IPS DF 6.9 (cell line): ENCODE data around the gene STAP1.

Experiments used
- DNase-seq: peaks from one replicate; pipeline ENCODE4 v3.0.0-alpha.2; 2013; ENCODE audit warnings: low read depth, low spot score
- H3K27ac ChIP-seq: one replicate; pipeline ENCODE4 v1.5.1; 2013; ENCODE audit warnings: low read length, control low read depth
- H3K27me3 ChIP-seq: 2 replicates; pipeline ENCODE4 v1.6.1; 2013; ENCODE audit warnings: mild to moderate bottlenecking, low read length; ENCODE audit not compliant: control insufficient read depth, insufficient read depth
- H3K36me3 ChIP-seq: 2 replicates; pipeline ENCODE4 v1.6.1; 2013; ENCODE audit warnings: low read length; ENCODE audit not compliant: control insufficient read depth, insufficient read depth
- H3K4me1 ChIP-seq: 2 replicates; pipeline ENCODE4 v1.6.1; 2013; ENCODE audit warnings: low read length; ENCODE audit not compliant: control insufficient read depth, insufficient read depth
- H3K4me3 ChIP-seq: 2 replicates; pipeline ENCODE4 v1.5.1; 2013; ENCODE audit warnings: mild to moderate bottlenecking, low read length
- H3K9me3 ChIP-seq: 2 replicates; pipeline ENCODE4 v1.6.1; 2013; ENCODE audit warnings: low read length, inconsistent platforms; ENCODE audit not compliant: control insufficient read depth, insufficient read depth
- WGBS: extraction: QIAGEN DNeasy Blood & Tissue Kit; methylation state at CpG from one replicate; pipeline ENCODE4 v1.1.7; 2013; ENCODE audit warnings: mixed read lengths, missing lambda C conversion rate; ENCODE audit not compliant: insufficient read length, insufficient coverage; 5-methylcytosine and 5-hydroxymethylcytosine counted together

Gene STAP1

DNA sequence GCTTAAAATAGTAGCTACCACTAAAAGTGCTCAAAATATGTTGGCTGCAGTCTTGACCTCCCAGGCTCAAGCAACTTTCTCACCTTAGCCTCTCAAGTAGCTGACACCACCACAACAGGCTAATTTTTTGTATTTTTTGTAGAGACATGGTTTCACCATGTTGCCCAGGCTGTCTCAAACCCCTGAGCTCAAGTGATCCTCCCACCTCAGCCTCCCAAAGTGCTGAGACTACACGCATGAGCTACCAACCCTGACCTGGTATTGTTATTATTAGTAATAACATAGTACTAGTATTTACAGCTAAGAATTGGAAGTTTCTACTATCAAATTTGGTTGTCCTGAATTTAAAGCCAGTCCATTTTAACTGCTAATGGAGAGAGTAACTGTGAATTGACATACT, 18.0 kb downstream of the STAP1 start:
- Histone ChIP-seq H3K27me3 (no peaks in the 10 kb centered on the region), H3K4me1 (no peaks in the 10 kb centered on the region), H3K9me3 (no peaks in the 10 kb centered on the region), H3K36me3 (no peaks in the 10 kb centered on the region), H3K4me3 (no peak overlapping the region), H3K27ac (no peak overlapping the region)
- no CpG with 5 or more reads among the region's 1 CpG for WGBS
- no peak for DNase-seq

DNA sequence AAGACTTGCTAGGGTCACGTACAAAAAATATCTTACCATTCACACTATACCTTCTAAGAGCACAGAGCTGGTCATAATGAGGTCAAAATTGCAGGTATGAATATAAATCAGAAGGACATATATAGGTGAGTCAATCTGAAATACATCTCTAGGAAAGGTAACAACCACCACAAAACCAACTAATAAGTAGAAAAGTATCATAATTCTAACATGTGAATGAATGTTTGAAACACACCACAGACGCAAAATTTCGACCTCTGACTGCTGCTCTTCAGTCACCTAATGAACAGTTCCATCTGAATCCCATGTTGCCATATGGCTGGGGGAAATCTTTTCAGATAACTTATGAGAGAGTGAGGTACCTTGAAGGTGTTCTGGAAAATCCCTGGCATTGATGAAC, 22.1 kb downstream of the STAP1 start:
- no peak overlapping the region for H3K4me3 ChIP-seq
- H3K4me1 ChIP-seq, result no peaks in the 10 kb centered on the region
- DNase-seq, result no peak
- no peaks in the 10 kb centered on the region for H3K36me3 ChIP-seq
- no peaks in the 10 kb centered on the region for H3K9me3 ChIP-seq
- H3K27me3 ChIP-seq, result no peaks in the 10 kb centered on the region
- WGBS, result no CpG with 5 or more reads among the region's 3 CpGs
- H3K27ac ChIP-seq, result no peak overlapping the region

DNA sequence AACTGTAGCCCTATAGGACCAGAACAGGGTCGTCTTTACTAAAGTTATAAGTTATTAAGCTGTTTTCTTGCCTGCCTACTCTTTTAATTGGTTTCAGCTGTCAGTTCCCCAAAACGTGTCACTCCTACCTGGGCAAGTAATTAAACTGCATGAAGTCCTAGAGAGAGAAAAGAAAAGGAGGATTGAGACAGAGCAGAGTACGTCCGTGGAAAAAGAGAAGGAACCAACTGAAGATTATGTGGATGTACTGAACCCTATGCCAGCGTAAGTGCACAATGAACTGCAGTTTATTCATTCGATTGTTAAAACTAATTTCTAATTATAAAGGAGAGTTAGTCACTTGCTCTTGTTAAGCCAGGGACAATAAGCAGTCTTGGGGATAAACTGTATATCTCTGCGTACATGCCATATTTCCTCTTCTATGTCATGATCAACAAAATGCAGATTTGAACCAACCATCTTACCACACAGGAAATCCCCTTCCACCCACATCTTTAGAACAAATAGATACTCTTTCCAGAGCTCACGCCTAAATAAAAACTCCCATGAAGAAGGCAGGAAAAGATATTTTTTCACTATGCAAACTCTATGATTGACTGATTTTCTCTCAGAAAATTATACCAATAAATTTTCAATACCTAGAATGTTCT, 22.8 kb downstream of the STAP1 start:
- Histone ChIP-seq H3K36me3 (no peaks in the 10 kb centered on the region), H3K9me3 (no peaks in the 10 kb centered on the region), H3K4me3 (no peak overlapping the region), H3K4me1 (no peaks in the 10 kb centered on the region), H3K27me3 (no peaks in the 10 kb centered on the region), H3K27ac (no peak overlapping the region)
- DNase-seq, result no peak
- WGBS, result no CpG with 5 or more reads among the region's 8 CpGs

DNA sequence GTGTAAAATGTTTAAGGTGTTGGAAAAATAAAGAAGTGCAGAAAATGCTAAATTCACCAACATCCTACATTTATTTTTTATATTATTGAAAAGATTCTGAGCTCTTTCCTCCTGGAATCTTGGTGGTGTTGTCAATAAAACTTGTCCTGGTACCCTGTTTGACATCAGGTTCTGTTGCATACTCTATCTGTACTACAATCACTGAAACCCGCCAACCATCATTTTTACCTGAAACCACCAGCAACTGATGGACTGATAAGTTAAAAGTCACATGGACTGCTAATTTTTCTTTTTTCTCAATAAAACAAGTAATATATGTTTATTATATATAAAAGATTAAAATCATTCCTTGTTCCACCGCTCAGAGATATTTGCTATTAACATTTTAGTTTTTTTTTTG, 23.4 kb downstream of the STAP1 start:
- WGBS, result no CpG with 5 or more reads among the region's 2 CpGs
- no peaks in the 10 kb centered on the region for H3K27me3 ChIP-seq
- no peaks in the 10 kb centered on the region for H3K36me3 ChIP-seq
- H3K27ac ChIP-seq, result no peak overlapping the region
- no peak for DNase-seq
- H3K9me3 ChIP-seq, result no peaks in the 10 kb centered on the region
- no peak overlapping the region for H3K4me3 ChIP-seq
- no peaks in the 10 kb centered on the region for H3K4me1 ChIP-seq

DNA sequence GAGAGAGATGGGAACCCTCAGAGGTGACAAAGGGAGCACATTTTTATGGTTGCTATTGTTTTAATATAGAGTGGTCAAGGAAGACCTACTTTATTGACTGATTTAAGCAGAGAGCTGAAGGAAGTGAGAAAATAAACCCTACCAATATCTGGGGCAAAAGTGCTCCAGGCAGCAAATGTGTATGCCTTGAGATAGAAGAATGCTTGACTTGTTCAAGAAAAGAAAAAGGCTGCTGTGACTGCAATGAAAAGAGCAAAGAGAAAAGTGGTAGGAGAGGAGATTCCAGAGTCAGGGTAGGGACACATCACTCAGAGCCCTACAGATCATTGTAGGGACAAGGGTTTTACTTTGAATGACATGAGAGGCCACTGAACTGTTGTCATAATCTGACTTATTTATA, 26.0 kb downstream of the STAP1 start:
- Histone ChIP-seq H3K4me1 (no peaks in the 10 kb centered on the region), H3K36me3 (no peaks in the 10 kb centered on the region), H3K27me3 (no peaks in the 10 kb centered on the region), H3K4me3 (no peak overlapping the region), H3K27ac (no peak overlapping the region), H3K9me3 (no peaks in the 10 kb centered on the region)
- DNase-seq, result no peak

DNA sequence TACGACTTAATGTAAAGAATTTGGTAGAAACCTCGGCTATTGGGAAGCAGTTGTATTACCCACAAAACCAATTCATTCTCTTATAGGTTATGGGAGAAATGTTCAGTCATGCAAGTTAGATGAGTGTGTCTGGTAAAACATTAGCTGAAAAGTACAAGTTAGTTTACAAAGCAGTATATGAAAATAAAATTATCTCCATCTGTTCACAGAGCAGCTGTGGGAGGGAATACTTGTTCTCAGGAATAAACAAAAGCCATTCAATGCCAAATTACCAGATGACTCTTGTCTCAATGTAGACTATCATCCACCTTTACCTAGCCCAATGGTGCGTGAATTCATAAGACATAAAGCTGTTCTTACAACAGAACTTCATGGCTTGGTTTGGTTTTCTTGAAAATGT, 28.6 kb downstream of the STAP1 start:
- no peaks in the 10 kb centered on the region for H3K27me3 ChIP-seq
- no peaks in the 10 kb centered on the region for H3K36me3 ChIP-seq
- H3K4me3 ChIP-seq, result no peak overlapping the region
- no CpG with 5 or more reads among the region's 3 CpGs for WGBS
- H3K4me1 ChIP-seq, result no peaks in the 10 kb centered on the region
- no peak overlapping the region for H3K27ac ChIP-seq
- DNase-seq, result no peak
- H3K9me3 ChIP-seq, result no peaks in the 10 kb centered on the region

DNA sequence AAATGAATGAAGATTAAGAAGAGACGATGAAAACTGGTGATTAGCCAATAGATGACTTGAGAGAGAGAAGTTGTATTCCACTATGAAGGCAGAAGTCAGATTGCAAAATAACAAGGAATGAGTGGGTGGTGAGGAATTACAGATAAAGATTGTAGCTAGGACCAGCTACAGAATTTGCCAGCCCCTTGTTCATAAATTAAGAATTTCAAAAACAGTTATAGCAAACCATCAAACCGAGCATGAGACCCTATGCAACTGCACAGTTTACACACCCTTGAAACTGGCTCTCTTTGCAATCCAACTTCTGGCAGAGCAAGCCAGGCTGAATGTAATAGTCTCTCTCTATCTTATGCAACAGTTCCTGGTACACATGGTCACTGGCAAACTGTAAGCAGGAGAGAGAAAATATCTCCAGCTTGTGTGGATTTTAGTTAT, 35.2 kb downstream of the STAP1 start:
- 100% methylated on average over 1 of the region's 2 CpGs for WGBS
- no peak overlapping the region for H3K27ac ChIP-seq
- no peaks in the 10 kb centered on the region for H3K27me3 ChIP-seq
- peaks cover 1% of the 10 kb centered on the region for H3K9me3 ChIP-seq
- no peak overlapping the region for H3K4me3 ChIP-seq
- no peaks in the 10 kb centered on the region for H3K36me3 ChIP-seq
- no peak for DNase-seq
- H3K4me1 ChIP-seq, result no peaks in the 10 kb centered on the region

DNA sequence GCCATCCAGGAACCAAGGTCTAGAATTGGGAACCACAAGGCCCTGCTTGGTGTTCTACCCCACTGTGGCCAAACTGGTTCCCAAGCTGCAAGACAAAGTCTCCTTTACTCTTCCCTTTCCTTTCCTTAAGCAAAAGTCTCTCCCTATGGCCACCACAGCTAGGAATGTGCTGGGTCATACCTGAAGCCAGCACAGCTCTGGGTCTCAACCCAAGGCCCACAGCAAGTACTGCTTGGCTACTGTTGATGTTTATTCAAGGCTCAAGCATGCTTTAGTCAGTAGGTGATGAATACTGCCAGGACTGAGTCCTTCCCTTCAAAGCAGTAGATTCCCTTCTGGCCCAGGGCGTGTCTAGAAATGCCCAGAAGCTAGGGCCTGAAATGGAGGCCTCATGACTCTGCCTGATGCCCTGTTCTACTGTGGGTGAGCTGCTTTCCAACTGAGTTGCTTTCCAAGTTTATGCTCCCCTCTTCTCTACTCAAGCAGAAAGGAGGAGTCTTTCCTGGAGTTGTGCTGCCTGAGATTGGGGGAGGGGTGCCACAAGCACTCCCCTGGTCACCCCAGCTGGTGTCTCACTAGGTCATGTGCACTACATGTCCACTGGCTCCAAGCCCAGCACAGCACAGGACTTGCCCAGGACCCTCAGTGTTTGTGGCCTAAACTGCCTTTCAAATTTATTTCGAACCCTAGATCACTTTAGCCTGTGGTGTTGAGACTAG, 44.9 kb downstream of the STAP1 start:
- Histone ChIP-seq H3K27me3 (no peaks in the 10 kb centered on the region), H3K4me3 (no peak overlapping the region), H3K36me3 (no peaks in the 10 kb centered on the region), H3K4me1 (no peaks in the 10 kb centered on the region), H3K9me3 (no peaks in the 10 kb centered on the region), H3K27ac (no peak overlapping the region)
- no CpG with 5 or more reads among the region's 2 CpGs for WGBS
- no peak for DNase-seq

DNA sequence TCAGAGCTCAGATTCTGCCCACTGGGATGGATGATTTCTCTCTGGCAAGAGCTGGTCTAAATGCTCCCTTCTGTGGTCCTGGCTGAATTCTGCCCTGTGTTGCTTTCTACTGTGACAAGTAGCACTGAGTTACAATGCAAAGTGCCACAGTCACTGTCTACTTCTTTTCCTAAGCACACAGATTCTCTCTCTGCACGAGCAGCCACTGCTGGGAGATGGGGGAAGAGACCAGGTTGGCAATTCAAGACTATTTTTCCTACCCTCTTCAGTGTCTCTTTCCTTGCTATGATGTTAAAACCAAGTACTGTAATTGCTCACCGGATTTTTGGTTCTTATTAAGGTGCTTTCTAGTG, 45.5 kb downstream of the STAP1 start:
- WGBS, result no CpG with 5 or more reads among the region's 2 CpGs

DNA sequence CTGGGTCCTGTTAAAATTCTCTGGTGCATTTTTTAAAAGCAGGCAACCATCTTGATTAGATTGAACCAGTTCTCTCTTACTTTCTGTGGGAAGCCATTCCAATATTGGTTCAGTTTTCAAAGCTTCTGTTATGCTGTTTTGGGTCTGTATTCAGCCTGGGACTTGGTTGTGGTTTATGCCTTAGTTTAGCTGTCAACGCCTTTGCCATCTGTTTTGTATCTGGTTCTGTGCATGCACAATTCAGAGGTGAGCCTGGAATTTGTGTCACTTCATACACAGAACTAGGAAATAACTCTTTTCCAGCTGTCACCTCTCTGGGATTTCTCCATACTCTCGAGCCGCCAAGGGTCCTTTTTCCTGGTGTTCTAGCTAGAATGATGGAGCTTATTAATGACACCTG, 46.2 kb downstream of the STAP1 start:
- DNase-seq, result no peak
- no CpG with 5 or more reads among the region's 3 CpGs for WGBS
- H3K4me1 ChIP-seq, result no peaks in the 10 kb centered on the region
- no peaks in the 10 kb centered on the region for H3K27me3 ChIP-seq
- H3K36me3 ChIP-seq, result no peaks in the 10 kb centered on the region
- no peaks in the 10 kb centered on the region for H3K9me3 ChIP-seq
- no peak overlapping the region for H3K4me3 ChIP-seq
- H3K27ac ChIP-seq, result no peak overlapping the region

More for the DNA sequence above, 45.5 kb downstream of the STAP1 start:
- Histone ChIP-seq H3K36me3 (no peaks in the 10 kb centered on the region), H3K27ac (no peak overlapping the region), H3K4me1 (no peaks in the 10 kb centered on the region), H3K4me3 (no peak overlapping the region), H3K9me3 (no peaks in the 10 kb centered on the region), H3K27me3 (no peaks in the 10 kb centered on the region)
- no peak for DNase-seq

DNA sequence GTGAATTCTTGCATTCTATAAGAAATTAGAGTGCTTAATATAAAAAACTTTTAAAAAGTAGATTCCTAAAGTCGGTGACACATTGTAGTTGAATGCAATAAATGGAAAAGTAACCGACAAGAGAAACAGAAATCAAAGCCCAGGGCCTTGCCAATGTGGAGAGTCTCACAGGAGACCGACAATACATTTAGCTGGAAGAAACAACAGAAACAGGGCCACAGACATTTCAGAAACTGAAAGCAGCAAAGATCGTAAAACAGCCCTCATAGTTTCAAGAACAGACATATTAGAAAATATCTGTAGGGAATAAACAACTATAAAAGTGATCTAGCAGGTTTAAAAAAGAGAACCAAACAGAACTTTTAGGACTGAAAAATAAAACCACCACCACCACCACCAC, 49.5 kb downstream of the STAP1 start:
- H3K27ac ChIP-seq, result no peak overlapping the region
- no peak for DNase-seq
- H3K36me3 ChIP-seq, result no peaks in the 10 kb centered on the region
- no peaks in the 10 kb centered on the region for H3K27me3 ChIP-seq
- WGBS, result no CpG with 5 or more reads among the region's 4 CpGs
- no peaks in the 10 kb centered on the region for H3K4me1 ChIP-seq
- no peak overlapping the region for H3K4me3 ChIP-seq
- no peaks in the 10 kb centered on the region for H3K9me3 ChIP-seq
